ENCODE measurements around the gene SLC4A2.

GRCh38 chr7:151019130-151019447 lies 40.3 kb upstream of the SLC4A2 start:
- TF ChIP-seq POLR2A (IDR thresholded peaks at IDR 0.05) (no peak), CTCF (IDR thresholded peaks at IDR 0.05) (no peak)
